Karpas-422 (cell line): ENCODE data around the gene SMTNL2. TPM values are rescaled to one million over a fixed set of nuclear protein-coding genes. Genes with fewer than 3 reads are reported as not detected.
A peak's percentile ranks its signal among the peaks of the same experiment; 100 is the strongest.
"Not testable (repeated sequence)": the region's sequence is repeated elsewhere in the genome, so short reads cannot be mapped to it uniquely, and the experiment has no call there.

Source experiments
- DNase-seq: peaks from one replicate; pipeline ENCODE4 v3.0.0-alpha.2; 2015
- H2AFZ ChIP-seq: fragments of 200-600 bp; sonication (generic); 2 replicates; pipeline ENCODE4 v1.6.1; 2014; ENCODE audit warnings: antibody characterized with exemption, low read length, mixed read lengths
- H3K27ac ChIP-seq: fragments of 200-600 bp; sonication (generic); 2 replicates; pipeline ENCODE4 v1.5.1; 2014; ENCODE audit warnings: mild to moderate bottlenecking, low read length, moderate library complexity
- H3K27me3 ChIP-seq: fragments of 200-600 bp; sonication (generic); 2 replicates; pipeline ENCODE4 v1.6.1; 2014; ENCODE audit warnings: low read length, mixed read lengths
- H3K36me3 ChIP-seq: fragments of 200-600 bp; sonication (generic); 2 replicates; pipeline ENCODE4 v1.6.1; 2014; ENCODE audit warnings: low read length, mixed read lengths; ENCODE audit not compliant: insufficient read depth
- H3K4me1 ChIP-seq: fragments of 200-600 bp; sonication (generic); 2 replicates; pipeline ENCODE4 v1.6.1; 2014; ENCODE audit warnings: mild to moderate bottlenecking, low read length, mixed read lengths
- H3K4me2 ChIP-seq: fragments of 200-600 bp; sonication (generic); 2 replicates; pipeline ENCODE4 v1.6.1; 2014; ENCODE audit warnings: low read length, low read depth, mild to moderate bottlenecking; ENCODE audit not compliant: poor library complexity, severe bottlenecking
- H3K4me3 ChIP-seq: fragments of 200-600 bp; sonication (generic); 2 replicates; pipeline ENCODE4 v1.5.1; 2014; ENCODE audit warnings: mild to moderate bottlenecking, antibody characterized with exemption, low read length, mixed read lengths
- H3K79me2 ChIP-seq: fragments of 200-600 bp; sonication (generic); 2 replicates; pipeline ENCODE4 v1.6.1; 2014; ENCODE audit warnings: mild to moderate bottlenecking, low read length, mixed read lengths
- H3K9ac ChIP-seq: fragments of 200-600 bp; sonication (generic); 2 replicates; pipeline ENCODE4 v1.6.0; 2014; ENCODE audit warnings: low read length
- H3K9me2 ChIP-seq: fragments of 200-600 bp; sonication (generic), shearing (Covaris generic); replicated peaks from 2 replicates; pipeline ENCODE4 v1.6.0; 2014; ENCODE audit warnings: mild to moderate bottlenecking, low read length, moderate library complexity; ENCODE audit not compliant: insufficient read depth
- H3K9me3 ChIP-seq: fragments of 300-700, 200-600 bp; sonication (generic); 2 replicates; pipeline ENCODE4 v1.6.1; 2014; ENCODE audit warnings: low read length, mixed read lengths
- H4K20me1 ChIP-seq: fragments of 200-600 bp; sonication (generic); 2 replicates; pipeline ENCODE4 v1.6.1; 2014; ENCODE audit warnings: mild to moderate bottlenecking, antibody characterized with exemption, low read length, low read depth; ENCODE audit not compliant: insufficient read depth
- total RNA-seq: library from RNA; depleted of rRNA; stranded (reverse); fragments of >200 nt; shearing (Covaris generic); gene quantifications from 2 replicates; pipeline ENCODE4 v1.2.3, GENCODE V29; 2014; ENCODE audit warnings: low replicate concordance

The SMTNL2 gene
- total RNA-seq, 1 experiment from 2014 or later, result 0.45 TPM

DNA sequence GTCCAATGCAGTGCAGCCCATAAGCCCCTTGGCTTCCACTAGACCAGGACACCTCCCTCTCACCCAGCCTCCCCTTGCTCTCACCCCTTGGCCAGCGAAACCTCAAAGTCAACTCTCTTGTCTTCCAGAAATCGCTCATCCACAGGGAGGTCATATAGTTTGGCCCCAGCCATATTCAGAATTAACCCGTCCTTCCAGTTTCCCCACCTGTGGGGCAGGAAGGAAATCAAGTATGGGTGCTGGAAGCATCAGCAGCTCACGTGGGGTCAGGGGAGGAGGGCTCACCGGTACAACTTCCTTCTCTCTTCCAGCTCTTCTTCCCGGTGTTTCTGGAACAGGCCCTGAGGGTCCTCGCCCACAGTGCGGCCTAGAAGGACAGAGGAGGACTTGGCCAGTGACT lies 54.4 kb downstream of the SMTNL2 start:
- not testable (repeated sequence) for H3K4me2 ChIP-seq, H3K79me2 ChIP-seq, H4K20me1 ChIP-seq, H3K36me3 ChIP-seq, H3K9me2 ChIP-seq, DNase-seq, H3K4me3 ChIP-seq, H3K9me3 ChIP-seq, H3K9ac ChIP-seq, H2AFZ ChIP-seq, H3K27ac ChIP-seq, H3K27me3 ChIP-seq
- peaks cover 35% of the 10 kb centered on the region for H3K4me1 ChIP-seq

DNA sequence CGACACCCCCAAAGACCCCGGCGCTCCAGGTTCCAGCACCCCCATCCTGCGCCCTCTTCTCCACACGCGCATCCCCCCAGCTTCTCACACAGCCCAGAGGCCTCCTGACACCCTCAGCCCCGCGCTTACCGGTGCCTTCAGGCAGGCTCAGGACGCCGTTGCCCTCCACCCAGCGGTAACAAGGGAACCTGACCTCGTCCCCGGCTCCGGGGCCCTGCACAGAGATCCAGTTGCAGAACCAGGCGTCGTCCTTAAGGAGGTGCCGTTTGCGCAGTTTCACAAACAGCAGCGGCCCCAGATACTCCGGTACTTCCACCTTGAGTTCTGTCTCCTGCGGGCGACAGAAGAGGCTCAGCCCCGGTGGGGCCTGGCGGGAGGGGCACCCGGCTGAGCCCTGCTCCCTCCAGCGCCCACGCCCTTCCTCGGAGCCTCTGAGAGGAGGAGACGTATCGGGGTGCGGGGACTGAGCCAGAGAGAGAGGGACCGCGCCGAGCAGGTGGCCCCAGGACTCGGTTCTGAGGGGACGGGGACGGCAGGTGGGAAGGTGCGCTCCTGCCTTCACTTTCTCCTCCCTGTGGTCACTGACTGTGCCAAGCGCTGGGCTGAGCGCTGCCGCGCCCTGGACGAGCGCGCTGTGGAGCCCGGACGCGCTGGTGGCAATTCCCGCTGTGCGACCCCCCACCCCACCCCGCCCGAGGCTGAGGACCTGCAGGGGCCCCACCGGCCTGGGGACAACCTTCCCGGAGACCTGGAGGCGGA lies 55.2 kb downstream of the SMTNL2 start:
- not testable (repeated sequence) for DNase-seq, H3K79me2 ChIP-seq, H2AFZ ChIP-seq, H4K20me1 ChIP-seq, H3K36me3 ChIP-seq, H3K9me3 ChIP-seq, H3K9ac ChIP-seq, H3K4me2 ChIP-seq, H3K9me2 ChIP-seq, H3K4me3 ChIP-seq, H3K27me3 ChIP-seq, H3K27ac ChIP-seq
- H3K4me1 ChIP-seq, result peaks cover 31% of the 10 kb centered on the region

DNA sequence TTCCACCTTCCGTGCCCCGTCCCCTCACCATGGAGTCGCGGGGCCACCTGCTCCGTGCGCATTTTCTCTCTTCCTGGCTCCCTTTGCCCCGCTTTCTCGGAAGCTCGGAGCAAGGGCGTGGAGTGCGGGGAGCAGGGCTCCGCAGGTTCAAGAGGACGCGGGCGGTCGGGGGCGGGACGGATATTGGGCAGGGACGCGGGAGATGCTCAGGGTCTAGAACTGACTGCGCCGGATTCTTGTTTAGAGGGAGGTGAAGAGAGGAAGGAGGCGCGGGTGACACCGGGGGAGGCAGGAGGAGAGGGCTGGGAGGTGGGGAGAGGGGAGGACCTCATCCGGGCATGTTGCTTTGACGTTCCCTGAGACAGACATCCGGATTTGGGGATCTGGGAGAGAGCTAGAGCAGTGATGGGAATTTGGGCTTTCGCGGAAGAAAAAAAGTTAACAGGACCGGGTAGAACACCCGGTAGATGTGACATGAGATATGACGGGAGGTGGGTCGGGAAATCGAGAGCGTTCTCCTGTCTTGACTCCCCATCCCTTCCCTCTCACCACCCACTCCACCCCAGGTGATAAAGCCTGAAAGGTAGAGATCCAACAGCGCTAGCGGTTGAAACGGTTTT lies 56.4 kb downstream of the SMTNL2 start:
- not testable (repeated sequence) for H3K9ac ChIP-seq, DNase-seq, H3K9me3 ChIP-seq, H3K79me2 ChIP-seq, H3K36me3 ChIP-seq, H4K20me1 ChIP-seq, H3K4me3 ChIP-seq, H3K27me3 ChIP-seq, H2AFZ ChIP-seq, H3K9me2 ChIP-seq, H3K27ac ChIP-seq, H3K4me2 ChIP-seq
- H3K4me1 ChIP-seq, result peaks cover 27% of the 10 kb centered on the region

DNA sequence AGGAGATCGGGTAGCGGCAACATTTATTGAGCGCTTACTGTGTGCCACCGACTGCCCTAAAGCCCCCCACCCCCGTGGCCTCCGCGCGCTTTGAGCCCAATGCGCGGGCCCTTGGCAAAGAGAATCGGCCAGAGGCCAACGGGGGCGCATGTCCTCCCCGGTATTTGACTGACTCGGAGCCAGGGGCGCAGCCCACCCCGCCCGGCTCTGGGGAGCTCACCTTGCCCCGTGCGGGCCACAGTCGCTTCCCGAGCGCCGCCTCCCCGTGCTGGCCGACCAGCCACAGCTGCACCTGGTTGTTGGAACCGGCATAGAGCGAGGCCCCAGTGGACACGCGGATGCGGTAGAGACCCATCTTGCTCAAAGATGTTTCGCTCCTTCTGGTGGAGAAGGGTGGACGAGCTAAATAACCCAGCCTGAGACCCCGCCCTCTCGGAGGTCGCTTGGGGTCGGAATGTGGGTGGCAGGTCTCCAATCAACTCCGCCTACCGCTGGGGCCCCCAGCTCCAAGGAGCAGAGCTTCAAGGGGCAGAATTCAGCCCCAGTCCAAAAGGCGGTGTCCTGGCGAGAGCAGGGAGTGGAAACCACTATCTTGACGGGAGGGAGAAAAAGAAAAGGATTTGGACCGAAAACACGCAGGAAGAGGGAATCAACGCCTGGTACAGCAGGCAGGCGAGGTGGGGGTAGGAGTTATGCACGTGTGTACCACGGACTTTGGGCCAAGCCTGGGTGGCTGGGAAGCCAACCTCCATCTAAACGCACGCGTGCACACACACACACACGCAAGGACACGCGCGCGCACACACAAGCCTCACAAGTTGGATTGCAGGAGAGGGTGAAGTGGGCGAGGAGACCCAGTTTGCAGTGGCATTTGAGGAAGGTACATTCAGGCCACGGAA lies 57.2 kb downstream of the SMTNL2 start, which contains the start of gene ALOX15:
Gene ALOX15 (minus strand): TSS at position 382 of the 899 bp plus-strand sequence. CDS start 27 bp downstream, at position 355.
- H3K79me2 ChIP-seq, result no peaks in the 10 kb centered on the region
- H3K36me3 ChIP-seq, result no peaks in the 10 kb centered on the region
- no peaks in the 10 kb centered on the region for H3K9me3 ChIP-seq
- no peak within 1 kb of the TSS for H3K4me3 ChIP-seq
- H4K20me1 ChIP-seq, result no peaks in the 10 kb centered on the region
- H3K27me3 ChIP-seq, result no peaks in the 10 kb centered on the region
- no peaks in the 10 kb centered on the region for H3K9me2 ChIP-seq
- no peak within 1 kb of the TSS for H3K9ac ChIP-seq
- peaks cover 22% of the 10 kb centered on the region for H3K4me1 ChIP-seq
- H3K4me2 ChIP-seq, result no peak within 1 kb of the TSS
- no peak within 1 kb of the TSS for H2AFZ ChIP-seq
- no peak within 1 kb of the TSS for H3K27ac ChIP-seq
- no peak for DNase-seq

DNA sequence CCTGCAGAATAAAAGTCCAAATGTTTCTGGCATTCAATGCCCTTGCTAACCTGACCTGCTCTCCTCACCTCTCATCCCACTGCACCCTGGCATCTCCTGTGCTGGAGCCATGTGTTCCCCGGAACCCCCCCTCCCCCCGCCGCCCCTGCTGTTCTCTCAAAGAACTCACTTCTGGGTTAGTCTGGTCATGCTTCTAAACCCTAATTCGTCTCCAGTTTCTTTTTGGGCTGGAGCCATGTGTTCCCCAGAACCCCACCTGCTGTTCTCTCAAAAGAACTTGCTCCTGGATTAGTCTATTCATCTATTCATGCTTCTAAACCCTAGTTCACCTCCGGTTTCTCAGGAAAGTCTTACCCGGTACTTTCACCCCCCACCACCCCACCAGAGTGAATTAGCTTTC lies 58.0 kb downstream of the SMTNL2 start:
- Histone ChIP-seq H3K9me2 (no peaks in the 10 kb centered on the region), H3K4me2 (no peak overlapping the region), H3K4me3 (no peak overlapping the region), H3K36me3 (no peaks in the 10 kb centered on the region), H3K79me2 (no peaks in the 10 kb centered on the region), H3K27ac (no peak overlapping the region), H4K20me1 (no peaks in the 10 kb centered on the region), H3K9me3 (no peaks in the 10 kb centered on the region), H3K27me3 (no peaks in the 10 kb centered on the region), H3K9ac (no peak overlapping the region), H3K4me1 (peaks cover 14% of the 10 kb centered on the region), H2AFZ (no peak overlapping the region)
- no peak for DNase-seq

DNA sequence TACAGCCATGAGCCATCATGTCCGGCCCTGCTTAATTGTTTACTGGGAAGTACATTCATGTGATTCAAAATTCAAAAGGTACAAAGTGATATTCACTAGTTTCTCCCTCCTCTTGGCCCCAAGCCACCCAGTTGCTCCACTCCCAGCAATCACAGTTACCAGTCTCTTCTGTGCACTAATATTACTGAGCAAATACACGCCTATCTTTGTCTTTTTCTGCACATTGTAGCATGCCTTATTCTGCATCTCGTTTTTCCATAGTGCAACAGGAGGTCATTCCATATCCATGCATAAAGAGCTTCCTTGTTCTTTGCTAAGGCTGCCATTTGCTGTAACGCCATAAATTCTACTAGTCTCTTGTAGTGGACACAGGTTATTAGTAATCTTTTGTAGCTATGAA lies 59.3 kb downstream of the SMTNL2 start:
- Histone ChIP-seq H3K9ac (no peak overlapping the region), H2AFZ (no peak overlapping the region), H3K4me2 (no peak overlapping the region), H3K9me3 (no peaks in the 10 kb centered on the region), H3K27me3 (no peaks in the 10 kb centered on the region), H3K79me2 (no peaks in the 10 kb centered on the region), H3K4me3 (no peak overlapping the region), H4K20me1 (no peaks in the 10 kb centered on the region), H3K27ac (no peak overlapping the region), H3K9me2 (no peaks in the 10 kb centered on the region), H3K36me3 (no peaks in the 10 kb centered on the region), H3K4me1 (peaks cover 13% of the 10 kb centered on the region)
- no peak for DNase-seq

DNA sequence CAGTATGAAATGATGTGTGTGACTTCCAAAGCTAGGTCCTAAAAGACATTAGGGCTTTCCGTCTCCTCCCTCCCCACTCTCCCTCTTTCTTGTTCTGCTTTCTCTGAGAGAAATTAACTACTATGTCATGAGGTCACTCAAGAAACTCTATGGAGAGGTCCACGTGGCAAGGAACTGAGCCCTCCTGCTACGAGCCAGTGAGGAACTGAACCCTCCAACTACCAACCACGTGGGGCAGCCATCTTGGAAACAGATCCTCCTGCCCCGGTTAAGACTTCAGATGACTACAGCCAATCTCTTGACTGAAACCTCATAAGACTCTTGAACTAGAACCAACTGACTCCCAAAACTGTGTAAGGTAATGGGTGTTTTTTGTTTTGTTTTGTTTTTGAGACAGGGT lies 61.3 kb downstream of the SMTNL2 start:
- H3K79me2 ChIP-seq, result no peaks in the 10 kb centered on the region
- H2AFZ ChIP-seq, result peak overlapping the region; percentile 83
- H3K9ac ChIP-seq, result no peak overlapping the region
- H3K27me3 ChIP-seq, result no peaks in the 10 kb centered on the region
- no peaks in the 10 kb centered on the region for H3K36me3 ChIP-seq
- H3K9me2 ChIP-seq, result no peaks in the 10 kb centered on the region
- no peaks in the 10 kb centered on the region for H4K20me1 ChIP-seq
- no peak overlapping the region for H3K27ac ChIP-seq
- H3K9me3 ChIP-seq, result no peaks in the 10 kb centered on the region
- peak; percentile 65 for DNase-seq
- H3K4me3 ChIP-seq, result 0 out of 2 replicates have a peak overlapping the region, but pooled peaks have one; percentile 21
- H3K4me2 ChIP-seq, result peak overlapping the region; percentile 21
- peaks cover 10% of the 10 kb centered on the region for H3K4me1 ChIP-seq

DNA sequence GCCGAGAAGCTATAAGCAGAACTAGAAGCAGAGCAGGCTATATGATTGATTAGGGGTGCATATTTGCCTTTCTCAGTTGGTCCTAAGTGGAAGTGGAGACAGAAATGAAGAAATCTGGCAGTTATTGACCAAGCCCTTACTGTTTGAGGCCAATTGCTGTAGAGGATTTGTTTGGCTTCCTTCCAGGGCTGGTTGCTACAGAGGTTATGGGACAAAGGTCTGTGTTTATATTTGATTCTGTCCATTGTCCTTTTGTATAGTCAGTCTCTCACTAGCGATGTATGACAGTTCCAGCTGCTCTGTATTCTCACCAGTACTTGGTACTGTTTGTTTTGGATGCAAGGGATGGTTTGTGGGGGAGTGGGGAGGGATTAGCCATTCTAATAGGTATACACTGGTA lies 64.4 kb downstream of the SMTNL2 start:
- Histone ChIP-seq H3K4me3 (no peak overlapping the region), H3K79me2 (no peaks in the 10 kb centered on the region), H3K4me1 (peaks cover 10% of the 10 kb centered on the region), H3K36me3 (no peaks in the 10 kb centered on the region), H2AFZ (no peak overlapping the region), H3K9me3 (no peaks in the 10 kb centered on the region), H3K4me2 (no peak overlapping the region), H4K20me1 (no peaks in the 10 kb centered on the region), H3K27ac (no peak overlapping the region), H3K9ac (no peak overlapping the region), H3K9me2 (no peaks in the 10 kb centered on the region), H3K27me3 (no peaks in the 10 kb centered on the region)
- no peak for DNase-seq
